Measurements from ENCODE around the gene KHDC1. TPM values are rescaled to one million over a fixed set of nuclear protein-coding genes. Genes with fewer than 3 reads are reported as not detected.

Gene KHDC1
- total and polyA plus RNA-seq, 2 of the 8 experiments (the other 6 are each of a cell fraction or from before 2014, with no cell fraction given): 4.3 to 7.3 TPM

DNA sequence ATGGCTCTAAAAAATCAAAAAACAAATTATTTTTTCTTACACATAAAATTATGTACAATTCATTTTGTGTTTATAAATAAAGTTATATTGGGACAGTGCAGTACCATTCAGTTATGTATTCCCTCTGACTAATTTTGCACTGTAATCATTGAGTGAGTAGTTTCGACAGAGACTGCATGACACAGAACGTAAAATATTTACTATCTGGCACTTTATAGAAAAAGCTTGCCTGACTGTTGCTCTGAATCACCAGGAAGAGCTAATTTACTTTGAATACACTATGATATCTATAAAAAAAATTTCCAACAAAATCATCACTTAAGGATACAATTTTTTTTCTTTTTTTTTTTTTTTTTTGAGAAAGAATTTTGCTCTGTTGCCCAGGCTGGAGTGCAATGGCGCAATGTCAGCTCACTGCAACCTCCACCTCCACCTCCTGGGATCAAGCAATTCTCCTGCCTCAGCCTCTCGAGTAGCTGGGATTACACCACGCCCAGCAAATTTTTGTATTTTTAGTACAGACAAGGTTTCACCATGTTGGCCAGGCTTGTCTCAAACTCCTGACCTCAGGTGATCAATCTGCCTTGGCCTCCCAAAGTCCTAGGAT is 26.7 kb downstream of the KHDC1 start:
- Histone ChIP-seq H3K27ac (ENCODE audit: low read depth, low read length) (no peak overlapping the region), H2AFZ (ENCODE audit: low read length) (no peak overlapping the region), H2BK120ac (replicated peaks; ENCODE audit: low read depth, low read length) (no peak overlapping the region), H4K8ac (ENCODE audit: extremely low read depth, insufficient read depth, low read length) (no peak overlapping the region), H3K23me2 (ENCODE audit: low read depth, low read length) (no peaks in the 10 kb centered on the region), H4K20me1 (replicated peaks in 1 of 2; ENCODE audit: control insufficient read depth in 1 of 2, insufficient read depth in 2 of 2, low read length in 2 of 2) (no peaks in the 10 kb centered on the region), H3K79me1 (ENCODE audit: low read depth, low read length) (no peaks in the 10 kb centered on the region), H3K18ac (ENCODE audit: extremely low read depth, low read length) (no peak overlapping the region), H4K91ac (replicated peaks; ENCODE audit: insufficient read length, low read length) (no peak overlapping the region), H3K23ac (ENCODE audit: insufficient read length) (no peak overlapping the region), H3K4ac (replicated peaks; ENCODE audit: insufficient read length, low read depth, low read length) (no peak overlapping the region), H4K5ac (ENCODE audit: insufficient read length, low read depth, low read length) (no peak overlapping the region), H2BK15ac (ENCODE audit: low read length) (no peak overlapping the region), H2BK20ac (ENCODE audit: low read length) (no peak overlapping the region), H2BK5ac (ENCODE audit: low read depth, low read length) (no peak overlapping the region), H2AK5ac (ENCODE audit: low read depth, low read length) (no peak overlapping the region), H3K36me3 (ENCODE audit: control insufficient read depth in 2 of 4, insufficient read depth in 4 of 4, low read length in 3 of 4) (no peaks in the 10 kb centered on the region), H3K9ac (replicated peaks in 1 of 4; ENCODE audit: extremely low read depth in 1 of 4, low read depth in 3 of 4, low read length in 3 of 4) (no peak overlapping the region), H3K56ac (replicated peaks; ENCODE audit: insufficient read length, low read depth, low read length) (no peak overlapping the region), H3K4me1 (replicated peaks in 1 of 4; ENCODE audit: control insufficient read depth in 3 of 4, insufficient read depth in 4 of 4, low read length in 3 of 4) (no peaks in the 10 kb centered on the region; a peak in 1 of 7 replicates), H3K9me3 (ENCODE audit: insufficient read depth in 2 of 2, low read depth in 1 of 2, low read length in 1 of 2) (no peaks in the 10 kb centered on the region), H2BK12ac (ENCODE audit: low read depth, low read length) (no peak overlapping the region), H3K4me3 (ENCODE audit: extremely low read depth in 1 of 4, insufficient read depth in 2 of 4, low read depth in 3 of 4, low read length in 4 of 4) (no peak overlapping the region), H3K27me3 (replicated peaks in 1 of 4; ENCODE audit: control insufficient read depth in 3 of 4, extremely low read depth in 1 of 4, insufficient read depth in 3 of 4, low read length in 3 of 4) (no peaks in the 10 kb centered on the region), H3K14ac (ENCODE audit: insufficient read length) (no peak overlapping the region), H3K4me2 (ENCODE audit: insufficient read depth in 1 of 2, low read depth in 2 of 2, low read length in 2 of 2) (no peak overlapping the region), H3K79me2 (ENCODE audit: control insufficient read depth in 1 of 2, insufficient read depth in 2 of 2, low read length in 2 of 2) (no peaks in the 10 kb centered on the region)
- TF ChIP-seq RFX5 (IDR thresholded peaks at IDR 0.05; ENCODE audit: borderline replicate concordance, low read depth, low read length) (no peak), CREB1 (IDR thresholded peaks at IDR 0.05) (no peak), JUN (IDR thresholded peaks at IDR 0.05; ENCODE audit: low read depth, low read length) (no peak), RAD21 (IDR thresholded peaks at IDR 0.05 in 1 of 2, conservative IDR thresholded peaks at IDR 0.05 in 1 of 2; ENCODE audit: low read depth in 2 of 2, low read length in 2 of 2) (no peak), POLR2AphosphoS5 (IDR thresholded peaks at IDR 0.05; ENCODE audit: low read depth, low read length) (no peak), SIRT6 (IDR thresholded peaks at IDR 0.05; ENCODE audit: low read length) (no peak), SUZ12 (IDR thresholded peaks at IDR 0.05; ENCODE audit: low read length) (no peak), CTBP2 (IDR thresholded peaks at IDR 0.05; ENCODE audit: borderline replicate concordance, insufficient read depth, insufficient read length, low read length) (no peak), SRF (IDR thresholded peaks at IDR 0.05; ENCODE audit: low read depth, low read length) (no peak)
- DNase-seq (ENCODE audit: low read depth in 1 of 2, low spot score in 2 of 2) (no peak), FAIRE-seq (no peak)
- POLR2A ChIA-PET (ENCODE audit: partially characterized antibody): no interaction called here
- WGBS, 2 experiments (ENCODE audit: extremely low coverage in 1 of 2, insufficient coverage in 1 of 2, insufficient read length in 1 of 2, insufficient replicate concordance in 2 of 2, low coverage in 1 of 2, low lambda C conversion rate in 2 of 2, missing lambda C conversion rate in 1 of 2): 90% methylated on average over 5 of the region's 5 CpGs; no CpG with 5 or more reads in 1 of the 2 experiments
- CTCF ChIA-PET (ENCODE audit: partially characterized antibody): interaction anchor here (0.6 to 0.8 kb wide), 3 partner anchors 9 to 485 kb away, joined by 3 read pairs; no protein-coding TSS in a partner anchor

All from H1 (cell line).